Mucosa of gallbladder (tissue), 1 donor: ENCODE results near the gene POLR2E. TPM values are rescaled to one million over a fixed set of nuclear protein-coding genes. Genes with fewer than 3 reads are reported as not detected.

Source experiments
- DNase-seq: peaks from one replicate; pipeline ENCODE4 v3.0.0-alpha.2; 2020; ENCODE audit warnings: low spot score
- total RNA-seq: library from RNA; stranded (reverse); gene quantifications from one replicate; pipeline ENCODE4 v1.2.1, GENCODE V29; 2021
- donor health status: DM: no; HTN: no; CAD: no.

The POLR2E gene
- total RNA-seq, 1 donor from 2014 or later: 137 TPM

DNA sequence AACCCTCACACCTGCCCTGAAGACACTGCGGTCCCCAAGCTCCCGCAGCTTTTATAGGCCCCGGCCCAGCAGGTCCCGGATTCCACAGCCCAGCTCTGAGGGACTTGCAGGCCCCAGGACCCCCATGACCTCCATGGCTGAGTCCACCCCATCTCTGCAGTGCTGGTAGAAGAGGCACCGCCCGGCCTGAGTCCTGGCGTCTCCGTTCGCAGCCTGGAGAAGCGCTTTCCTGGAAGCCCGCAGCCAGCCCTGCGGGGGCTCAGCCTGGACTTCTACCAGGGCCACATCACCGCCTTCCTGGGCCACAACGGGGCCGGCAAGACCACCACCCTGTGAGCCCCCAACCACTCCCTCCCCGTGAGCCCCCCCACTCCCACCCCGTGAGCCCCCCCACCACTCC, 46.1 kb downstream of the POLR2E start:
- DNase-seq: no peak

DNA sequence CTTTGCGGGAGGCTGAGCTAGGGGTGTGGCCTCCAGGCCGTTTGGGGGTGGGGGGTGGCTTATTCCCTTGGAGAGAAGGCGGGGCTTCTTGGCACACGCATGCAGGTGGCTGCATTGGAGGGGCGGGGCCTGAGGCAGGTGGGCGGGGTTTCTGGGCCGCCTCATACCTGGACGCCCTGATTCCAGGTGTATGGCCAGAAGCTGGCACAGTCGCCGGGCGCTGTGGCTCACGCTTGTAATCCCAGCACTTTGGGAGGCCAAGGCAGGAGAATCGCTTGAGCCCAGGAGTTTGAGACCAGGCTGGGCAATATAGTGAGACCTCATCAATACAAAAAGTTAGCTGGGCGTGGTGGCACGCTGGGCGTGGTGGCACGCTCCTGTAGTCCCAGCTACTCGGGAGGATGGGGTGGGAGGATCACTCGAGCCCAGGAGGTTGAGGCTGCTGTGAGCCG, 47.5 kb downstream of the POLR2E start:
- no peak for DNase-seq

DNA sequence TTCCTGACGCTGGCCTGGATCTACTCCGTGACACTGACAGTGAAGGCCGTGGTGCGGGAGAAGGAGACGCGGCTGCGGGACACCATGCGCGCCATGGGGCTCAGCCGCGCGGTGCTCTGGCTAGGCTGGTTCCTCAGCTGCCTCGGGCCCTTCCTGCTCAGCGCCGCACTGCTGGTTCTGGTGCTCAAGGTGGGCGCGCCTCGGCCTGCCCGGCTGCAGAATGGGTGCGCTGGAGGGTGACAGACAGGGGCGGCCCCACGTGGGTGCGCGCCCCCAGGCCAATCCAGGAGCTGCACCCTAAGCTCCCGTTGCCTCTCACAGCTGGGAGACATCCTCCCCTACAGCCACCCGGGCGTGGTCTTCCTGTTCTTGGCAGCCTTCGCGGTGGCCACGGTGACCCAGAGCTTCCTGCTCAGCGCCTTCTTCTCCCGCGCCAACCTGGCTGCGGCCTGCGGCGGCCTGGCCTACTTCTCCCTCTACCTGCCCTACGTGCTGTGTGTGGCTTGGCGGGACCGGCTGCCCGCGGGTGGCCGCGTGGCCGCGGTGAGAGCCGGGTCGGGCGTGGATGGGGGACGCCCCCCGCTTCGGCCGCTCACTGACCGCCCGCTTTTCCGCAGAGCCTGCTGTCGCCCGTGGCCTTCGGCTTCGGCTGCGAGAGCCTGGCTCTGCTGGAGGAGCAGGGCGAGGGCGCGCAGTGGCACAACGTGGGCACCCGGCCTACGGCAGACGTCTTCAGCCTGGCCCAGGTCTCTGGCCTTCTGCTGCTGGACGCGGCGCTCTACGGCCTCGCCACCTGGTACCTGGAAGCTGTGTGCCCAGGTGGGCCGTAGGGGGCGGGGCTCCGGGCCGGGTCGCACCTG, 48.1 kb downstream of the POLR2E start:
- no peak for DNase-seq

DNA sequence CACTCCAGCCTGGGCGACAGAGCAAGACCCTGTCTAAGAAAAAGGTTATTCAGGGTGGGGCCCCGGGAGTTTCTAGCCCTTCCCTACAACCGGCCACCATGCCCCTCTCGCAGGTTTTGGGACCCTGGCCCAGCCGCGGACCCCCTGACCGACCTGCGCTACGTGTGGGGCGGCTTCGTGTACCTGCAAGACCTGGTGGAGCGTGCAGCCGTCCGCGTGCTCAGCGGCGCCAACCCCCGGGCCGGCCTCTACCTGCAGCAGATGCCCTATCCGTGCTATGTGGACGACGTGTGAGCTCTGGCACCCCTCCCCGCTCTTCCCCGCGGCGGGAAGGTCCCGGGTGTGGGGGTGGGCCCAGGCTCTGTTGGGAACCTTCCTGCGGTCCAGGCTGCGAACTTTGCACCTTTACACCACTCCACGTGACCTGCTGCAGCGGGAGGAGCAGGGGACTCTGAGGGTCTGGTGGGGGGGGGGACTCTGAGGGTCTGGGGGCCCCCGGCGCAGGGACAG, 49.0 kb downstream of the POLR2E start:
- no peak for DNase-seq

DNA sequence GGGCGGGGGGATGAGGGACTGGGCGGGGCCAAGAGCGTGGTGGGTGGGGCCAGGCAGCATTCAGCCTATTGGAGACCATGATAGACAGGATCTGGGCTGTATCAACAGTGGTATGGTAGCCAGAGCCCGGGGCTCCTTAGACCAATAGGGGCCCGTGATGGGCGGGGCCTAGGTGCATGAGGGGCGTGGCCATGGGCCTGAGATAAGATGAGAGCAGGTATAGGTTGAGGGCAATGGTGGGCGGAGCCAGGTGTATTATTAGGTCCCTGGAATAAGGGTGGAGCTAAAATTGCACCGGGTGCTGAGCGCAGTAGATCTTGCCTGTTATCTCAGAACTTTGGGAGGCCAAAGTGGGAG, 50.0 kb downstream of the POLR2E start:
- no peak for DNase-seq

DNA sequence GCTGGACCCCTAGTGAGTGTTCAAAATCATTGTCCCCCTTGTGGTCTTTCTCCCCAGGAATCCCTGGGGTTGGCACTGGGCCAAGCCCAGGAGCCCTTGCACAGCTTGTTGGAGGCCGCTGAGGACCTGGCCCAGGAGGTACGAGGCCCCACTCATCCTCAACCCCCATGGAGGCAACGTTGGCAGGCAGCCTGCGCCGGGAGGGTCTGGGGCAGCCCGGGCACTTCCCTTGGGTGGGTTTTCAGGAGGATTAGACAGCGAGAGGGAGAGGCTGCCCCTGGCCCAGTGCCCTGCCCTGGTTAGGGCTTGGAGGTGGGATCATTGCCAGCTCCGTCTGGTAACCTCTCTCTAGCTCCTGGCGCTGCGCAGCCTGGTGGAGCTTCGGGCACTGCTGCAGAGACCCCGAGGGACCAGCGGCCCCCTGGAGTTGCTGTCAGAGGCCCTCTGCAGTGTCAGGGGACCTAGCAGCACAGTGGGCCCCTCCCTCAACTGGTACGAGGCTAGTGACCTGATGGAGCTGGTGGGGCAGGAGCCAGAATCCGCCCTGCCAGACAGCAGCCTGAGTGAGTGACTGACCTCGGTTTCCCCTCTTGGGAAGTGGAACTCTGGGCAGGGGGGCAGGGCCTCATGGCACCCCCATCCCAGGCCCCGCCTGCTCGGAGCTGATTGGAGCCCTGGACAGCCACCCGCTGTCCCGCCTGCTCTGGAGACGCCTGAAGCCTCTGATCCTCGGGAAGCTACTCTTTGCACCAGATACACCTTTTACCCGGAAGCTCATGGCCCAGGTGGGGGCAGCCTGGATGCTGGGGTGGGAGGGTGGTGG, 52.3 kb downstream of the POLR2E start:
- DNase-seq: no peak

DNA sequence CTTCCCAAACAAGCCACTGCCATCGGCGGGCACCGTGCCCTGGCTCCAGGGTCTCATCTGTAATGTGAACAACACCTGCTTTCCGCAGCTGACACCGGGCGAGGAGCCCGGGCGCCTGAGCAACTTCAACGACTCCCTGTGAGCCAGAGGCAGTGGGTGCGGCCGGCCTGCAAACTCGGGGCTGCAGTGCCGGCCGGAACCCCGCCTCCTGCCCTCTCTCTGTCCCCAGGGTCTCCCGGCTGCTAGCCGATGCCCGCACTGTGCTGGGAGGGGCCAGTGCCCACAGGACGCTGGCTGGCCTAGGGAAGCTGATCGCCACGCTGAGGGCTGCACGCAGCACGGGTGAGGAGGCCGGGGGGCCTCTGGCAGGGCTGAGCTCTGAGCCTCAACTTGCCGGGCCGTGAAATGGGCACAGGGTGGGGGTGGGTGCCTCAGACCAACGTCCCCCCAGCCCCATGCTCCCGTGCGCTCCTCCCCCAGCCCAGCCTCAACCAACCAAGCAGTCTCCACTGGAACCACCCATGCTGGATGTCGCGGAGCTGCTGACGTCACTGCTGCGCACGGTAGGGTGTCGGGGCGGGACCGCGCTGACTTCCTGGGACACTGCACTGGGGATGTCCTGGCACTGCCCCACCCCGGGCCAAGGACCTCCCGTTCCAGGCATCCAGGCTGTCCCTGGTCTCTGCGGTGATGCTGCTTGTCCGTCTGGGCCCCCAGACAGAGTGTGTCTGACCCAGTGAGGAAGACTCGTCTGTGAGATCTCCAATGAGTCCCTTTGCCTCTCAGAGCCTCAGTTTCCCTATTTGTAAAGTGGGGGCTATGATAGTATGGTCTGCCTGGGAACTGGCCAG, 53.1 kb downstream of the POLR2E start:
- DNase-seq: no peak

DNA sequence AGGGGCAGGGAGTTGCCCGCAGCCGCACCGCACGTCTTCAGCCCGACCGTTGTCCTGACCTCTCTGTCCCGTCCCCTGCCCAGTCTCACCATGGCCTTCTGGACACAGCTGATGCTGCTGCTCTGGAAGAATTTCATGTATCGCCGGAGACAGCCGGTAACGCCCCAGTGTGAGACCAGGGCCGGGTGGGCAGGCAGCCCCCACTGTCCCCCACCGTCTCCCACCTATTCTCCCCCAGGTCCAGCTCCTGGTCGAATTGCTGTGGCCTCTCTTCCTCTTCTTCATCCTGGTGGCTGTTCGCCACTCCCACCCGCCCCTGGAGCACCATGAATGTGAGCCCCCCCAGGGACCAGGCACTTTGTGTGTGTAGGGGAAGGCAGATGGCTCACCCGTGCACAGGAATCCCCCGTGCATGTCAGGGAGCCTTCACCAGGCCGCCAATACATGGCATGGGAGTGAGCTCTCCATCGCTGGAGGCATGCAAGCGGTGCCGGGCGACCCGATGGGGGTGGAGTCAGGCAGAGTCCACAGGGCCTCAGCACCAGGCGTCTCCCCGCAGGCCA, 53.8 kb downstream of the POLR2E start:
- DNase-seq: no peak

DNA sequence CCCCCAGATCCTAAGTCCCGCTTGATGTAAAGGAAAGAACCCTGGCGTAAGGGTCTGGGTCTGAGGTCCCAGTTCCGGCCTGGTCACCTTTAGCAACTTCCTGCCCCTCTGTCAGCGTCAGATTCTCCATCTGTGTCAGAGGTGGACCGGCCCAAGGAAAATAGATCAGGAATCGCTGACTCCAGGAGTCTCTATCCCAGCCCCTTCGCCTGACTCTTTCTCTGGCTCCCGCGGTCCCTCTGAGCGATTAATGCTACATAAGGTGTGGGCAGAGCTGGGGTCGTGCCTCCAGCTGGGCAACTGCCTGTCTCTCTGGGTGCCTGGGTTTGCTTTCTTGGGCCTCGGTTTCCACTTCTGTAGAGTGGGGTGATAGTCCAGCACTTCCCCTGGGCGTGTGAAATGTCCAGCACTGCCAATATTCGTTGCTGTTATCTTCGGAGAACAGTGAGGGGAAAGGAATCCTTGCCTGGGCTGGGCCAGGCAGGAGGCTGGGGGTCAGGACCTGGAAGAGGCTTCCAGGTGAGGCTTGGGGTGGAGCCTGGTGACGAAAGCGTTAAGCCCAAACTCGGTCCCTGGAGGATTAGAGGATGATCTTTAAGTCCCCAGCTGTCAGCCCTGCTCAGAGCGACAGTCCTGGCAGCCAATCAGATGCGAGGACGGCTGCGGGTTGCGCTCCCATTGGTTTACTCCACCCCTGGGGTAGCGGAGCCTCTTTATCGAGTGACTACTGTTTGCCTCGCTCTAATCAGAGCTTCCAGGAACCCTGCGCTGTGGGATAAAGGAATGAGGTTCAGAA, 54.5 kb downstream of the POLR2E start:
- peak; percentile 92 for DNase-seq

DNA sequence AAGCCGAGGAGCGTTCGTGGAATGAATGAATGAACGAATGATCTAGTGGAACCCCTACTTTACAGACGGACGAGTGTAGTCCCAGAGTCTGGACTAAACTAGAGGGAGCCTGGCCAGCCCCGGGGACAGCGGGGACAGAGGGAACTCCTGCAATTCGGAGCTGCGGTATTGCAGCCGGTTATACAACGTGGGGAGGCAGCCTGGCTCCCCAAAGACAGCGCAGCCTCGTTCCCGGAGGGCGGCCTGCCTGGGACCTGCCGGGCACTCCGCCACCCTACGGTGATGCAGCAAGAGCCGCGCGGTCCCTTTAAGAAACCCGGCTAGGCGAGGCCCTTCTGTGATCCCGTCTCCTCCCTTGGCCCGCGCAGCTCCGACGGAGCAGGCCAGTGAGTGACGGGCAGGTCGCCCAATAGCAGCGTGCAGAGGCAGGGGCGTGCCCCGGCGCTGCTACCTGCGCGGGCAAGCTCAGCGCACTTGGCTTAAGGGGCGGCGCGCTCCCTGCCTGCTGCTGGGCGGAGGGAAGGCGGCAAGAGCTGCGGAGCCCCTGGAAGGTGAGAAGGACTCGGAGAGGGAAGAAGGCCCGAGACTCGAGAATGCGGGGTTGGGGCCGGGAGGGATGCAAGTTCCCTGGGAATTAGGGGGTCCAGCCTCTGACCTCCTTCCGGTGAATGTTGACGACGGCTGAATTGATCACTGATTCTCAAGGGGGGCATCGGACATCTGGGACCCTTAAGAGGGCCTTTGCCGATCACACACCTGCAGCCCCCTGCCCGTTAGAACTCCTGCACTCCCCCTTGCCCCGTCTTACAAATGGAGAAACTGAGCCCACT, 55.3 kb downstream of the POLR2E start, which contains the start of gene ABCA7:
Gene ABCA7, plus strand, starts transcription at position 462 of the 830 bp plus-strand sequence. CDS start 1,255 bp downstream, outside the sequence.
- DNase-seq: peak; percentile 99

DNA sequence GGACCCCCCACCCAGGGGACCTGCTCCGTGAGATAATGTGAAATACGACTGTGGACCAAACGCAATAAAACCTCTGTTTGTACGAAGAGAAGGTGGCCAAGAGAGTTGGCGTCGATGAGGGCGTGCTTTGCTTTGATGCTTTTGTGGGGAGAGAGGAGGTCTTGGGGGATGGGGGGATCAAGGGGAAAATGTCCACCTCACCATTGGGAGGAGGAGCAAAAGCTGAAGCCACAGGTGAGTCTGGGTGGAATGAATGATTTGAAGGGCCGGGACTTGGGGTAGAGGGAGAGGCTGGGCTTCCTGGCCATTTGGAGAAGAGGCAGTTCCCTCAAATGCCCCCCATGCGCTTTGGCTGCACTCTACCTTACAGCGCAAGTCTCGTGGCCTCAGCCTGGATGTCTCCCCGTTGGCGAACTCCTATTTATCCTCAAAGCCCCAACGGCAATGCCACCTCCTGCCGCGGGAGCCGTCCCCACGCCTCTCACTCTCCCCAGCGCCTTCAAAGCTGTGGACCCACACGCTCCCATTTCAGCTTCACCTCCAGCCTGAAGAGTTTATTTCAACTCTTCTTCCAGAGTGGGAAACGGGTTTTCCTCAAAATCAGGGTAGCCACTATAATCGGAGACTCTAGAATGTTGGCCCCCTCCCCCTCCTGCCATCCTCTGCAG, 56.1 kb downstream of the POLR2E start:
- DNase-seq: no peak

DNA sequence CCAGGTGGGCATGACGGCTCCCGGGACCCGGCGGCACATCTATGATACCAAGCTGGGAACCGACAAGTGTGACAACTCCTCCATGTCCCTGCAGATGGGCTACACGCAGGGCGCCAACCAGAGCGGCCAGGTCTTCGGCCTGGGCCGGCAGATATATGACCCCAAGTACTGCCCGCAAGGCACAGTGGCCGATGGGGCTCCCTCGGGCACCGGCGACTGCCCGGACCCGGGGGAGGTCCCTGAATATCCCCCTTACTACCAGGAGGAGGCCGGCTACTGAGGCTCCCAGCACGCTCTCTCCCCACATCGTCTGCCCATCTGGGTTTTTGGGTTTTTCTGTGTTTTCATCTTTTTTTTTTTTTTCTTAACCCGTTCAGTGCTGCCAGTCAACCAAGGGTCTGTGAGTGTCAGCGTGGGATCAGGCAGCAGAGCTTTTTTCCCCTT, 57.5 kb downstream of the POLR2E start:
- no peak for DNase-seq

Other genes with a start within 250 kb of the POLR2E start
- gene ELANE, start 243.1 kb downstream of the POLR2E start, total RNA-seq: not detected
- 133 TPM for gene CFD, start 235.7 kb downstream of the POLR2E start, total RNA-seq
- gene MED16, start 202.2 kb downstream of the POLR2E start, total RNA-seq: 66.9 TPM
- not detected for gene RNU6-9, start 201.9 kb downstream of the POLR2E start, total RNA-seq
- gene R3HDM4, start 182.2 kb downstream of the POLR2E start, total RNA-seq: 47.5 TPM
- gene KISS1R, start 178.0 kb downstream of the POLR2E start, total RNA-seq: 0.17 TPM
- 7.0 TPM for gene ARID3A, start 169.3 kb downstream of the POLR2E start, total RNA-seq
- 52.5 TPM for gene WDR18, start 111.0 kb downstream of the POLR2E start, total RNA-seq
- 0.06 TPM for gene GRIN3B, start 95.0 kb downstream of the POLR2E start, total RNA-seq
- 182 TPM for gene TMEM259, start 74.3 kb downstream of the POLR2E start, total RNA-seq
- gene RNU6-2, start 73.9 kb downstream of the POLR2E start, total RNA-seq: not detected
- gene CNN2, start 68.8 kb downstream of the POLR2E start, total RNA-seq: 104 TPM
- gene ABCA7, start 55.3 kb downstream of the POLR2E start, total RNA-seq: 49.0 TPM
- gene ARHGAP45, start 28.2 kb downstream of the POLR2E start, total RNA-seq: 42.4 TPM
- gene GPX4, start 8.6 kb upstream of the POLR2E start, total RNA-seq: 294 TPM
- gene SBNO2, start 78.9 kb upstream of the POLR2E start, total RNA-seq: 64.1 TPM
- 72.2 TPM for gene STK11, start 110.4 kb upstream of the POLR2E start, total RNA-seq
- gene CBARP, start 142.6 kb upstream of the POLR2E start, total RNA-seq: 1.1 TPM
- 213 TPM for gene ATP5F1D, start 146.4 kb upstream of the POLR2E start, total RNA-seq
- 127 TPM for gene MIDN, start 153.2 kb upstream of the POLR2E start, total RNA-seq
- gene CIRBP, start 174.0 kb upstream of the POLR2E start, total RNA-seq: 382 TPM
- gene FAM174C, start 180.2 kb upstream of the POLR2E start, total RNA-seq: 57.6 TPM
- 8.4 TPM for gene EFNA2, start 190.5 kb upstream of the POLR2E start, total RNA-seq